MM.1S (cell line): ENCODE measurements around the gene RAI1.

Experiments used
- DNase-seq: peaks from one replicate; pipeline ENCODE4 v3.0.0-alpha.2; 2015
- H2AFZ ChIP-seq: fragments of 300-600 bp; sonication (generic); 2 replicates; pipeline ENCODE4 v1.6.0; 2016; ENCODE audit warnings: antibody characterized with exemption, low read length
- H3F3A ChIP-seq: fragments of 300-600 bp; sonication (generic); 2 replicates; pipeline ENCODE4 v1.6.1; 2016; ENCODE audit warnings: mild to moderate bottlenecking, antibody characterized with exemption, low read length, moderate library complexity, mixed read lengths; ENCODE audit not compliant: insufficient read depth
- H3K27ac ChIP-seq: fragments of 300-600 bp; sonication (generic); 2 replicates; pipeline ENCODE4 v1.5.1; 2016; ENCODE audit warnings: mild to moderate bottlenecking, low read length
- H3K27me3 ChIP-seq: fragments of 300-600 bp; sonication (generic); replicated peaks from 2 replicates; pipeline ENCODE4 v1.6.0; 2016; ENCODE audit warnings: low read length; ENCODE audit not compliant: insufficient read depth
- H3K36me3 ChIP-seq: fragments of 300-600 bp; sonication (generic); replicated peaks from 2 replicates; pipeline ENCODE4 v1.6.1; 2016; ENCODE audit warnings: mild to moderate bottlenecking, low read length, mixed read lengths; ENCODE audit not compliant: insufficient read depth
- H3K4me1 ChIP-seq: fragments of 300-600 bp; sonication (generic); 2 replicates; pipeline ENCODE4 v1.6.1; 2016; ENCODE audit warnings: low read length, mixed read lengths
- H3K4me2 ChIP-seq: fragments of 300-600 bp; sonication (generic); 2 replicates; pipeline ENCODE4 v1.6.0; 2016; ENCODE audit warnings: low read depth, low read length
- H3K4me3 ChIP-seq: fragments of 300-600 bp; sonication (generic); 2 replicates; pipeline ENCODE4 v1.5.1; 2016; ENCODE audit warnings: low read length, mixed read lengths
- H3K79me2 ChIP-seq: fragments of 300-600 bp; sonication (generic); 2 replicates; pipeline ENCODE4 v1.6.1; 2016; ENCODE audit warnings: mixed run types, low read length, mixed read lengths
- H3K9ac ChIP-seq: fragments of 300-600 bp; sonication (generic); 2 replicates; pipeline ENCODE4 v1.6.1; 2016; ENCODE audit warnings: low read length, mixed read lengths
- H3K9me2 ChIP-seq: fragments of 300-600 bp; sonication (generic); replicated peaks from 2 replicates; pipeline ENCODE4 v1.6.1; 2016; ENCODE audit warnings: mild to moderate bottlenecking, low read length, mixed read lengths; ENCODE audit not compliant: insufficient read depth
- H3K9me3 ChIP-seq: fragments of 300-600 bp; sonication (generic); replicated peaks from 2 replicates; pipeline ENCODE4 v1.6.1; 2016; ENCODE audit warnings: mild to moderate bottlenecking, low read length, mixed read lengths; ENCODE audit not compliant: insufficient read depth
- H4K20me1 ChIP-seq: fragments of 300-600 bp; sonication (generic); 2 replicates; pipeline ENCODE4 v1.6.1; 2016; ENCODE audit warnings: mild to moderate bottlenecking, low read length, moderate library complexity, mixed read lengths; ENCODE audit not compliant: insufficient read depth
- CTCF ChIP-seq: fragments of 300-600 bp; sonication (generic); IDR thresholded peaks from 2 replicates; pipeline ENCODE4 v1.5.1; 2016; ENCODE audit warnings: antibody characterized with exemption, low read length, mixed read lengths
- EZH2 ChIP-seq: fragments of 300-600 bp; sonication (generic); optimal IDR thresholded peaks from 2 replicates; pipeline ENCODE3; 2017; ENCODE audit warnings: low read depth, mild to moderate bottlenecking, antibody characterized with exemption, low read length, mixed read lengths
- EZH2phosphoT487 ChIP-seq: fragments of 300-600 bp; sonication (generic); IDR thresholded peaks from 2 replicates; pipeline ENCODE4 v1.6.1; 2018; ENCODE audit warnings: antibody characterized with exemption, low read length

RAI1 gene

GRCh38 chr17:17696085-17696484, 14.8 kb downstream of the RAI1 start:
- no peaks in the 10 kb centered on the region for H3K27me3 ChIP-seq
- no peak for DNase-seq
- no peak overlapping the region for H3K4me3 ChIP-seq
- H3K4me2 ChIP-seq, result no peak overlapping the region
- no peaks in the 10 kb centered on the region for H4K20me1 ChIP-seq
- no peaks in the 10 kb centered on the region for H3K9me2 ChIP-seq
- peaks cover 9% of the 10 kb centered on the region; the same call in 1 of the 2 replicates for H3F3A ChIP-seq
- H3K27ac ChIP-seq, result no peak overlapping the region
- H3K36me3 ChIP-seq, result no peaks in the 10 kb centered on the region
- no peak overlapping the region for H3K9ac ChIP-seq
- H3K9me3 ChIP-seq, result no peaks in the 10 kb centered on the region
- peaks cover 95% of the 10 kb centered on the region for H3K79me2 ChIP-seq
- H2AFZ ChIP-seq, result no peak overlapping the region
- H3K4me1 ChIP-seq, result peaks cover 23% of the 10 kb centered on the region
- TF ChIP-seq CTCF (no peak), EZH2phosphoT487 (no peak), EZH2 (no peak)

GRCh38 chr17:17696882-17697633, 15.8 kb downstream of the RAI1 start:
- Histone ChIP-seq H3K4me1 (peaks cover 13% of the 10 kb centered on the region), H3K36me3 (no peaks in the 10 kb centered on the region), H3K27me3 (no peaks in the 10 kb centered on the region), H3K4me2 (no peak overlapping the region), H3K27ac (no peak overlapping the region), H3K4me3 (no peak overlapping the region), H4K20me1 (no peaks in the 10 kb centered on the region; the same call in 1 of the 2 replicates), H3F3A (0 out of 2 replicates have a peak, but pooled peaks cover 4% of the 10 kb centered on the region), H3K9ac (no peak overlapping the region), H3K9me2 (no peaks in the 10 kb centered on the region), H2AFZ (no peak overlapping the region), H3K79me2 (peaks cover 95% of the 10 kb centered on the region), H3K9me3 (no peaks in the 10 kb centered on the region)
- no peak for DNase-seq
- TF ChIP-seq CTCF, result no peak
- TF ChIP-seq EZH2, result no peak
- no peak for TF ChIP-seq EZH2phosphoT487

- no peaks in the 10 kb centered on the region; the same call in 1 of the 2 replicates for H4K20me1 ChIP-seq
- no peaks in the 10 kb centered on the region for H3K9me2 ChIP-seq
- H3K27ac ChIP-seq, result no peak overlapping the region
- no peak overlapping the region for H3K4me2 ChIP-seq
- H3F3A ChIP-seq, result 0 out of 2 replicates have a peak, but pooled peaks cover 2% of the 10 kb centered on the region
- H3K27me3 ChIP-seq, result no peaks in the 10 kb centered on the region
- no peak overlapping the region for H2AFZ ChIP-seq
- H3K4me3 ChIP-seq, result no peak overlapping the region
- H3K36me3 ChIP-seq, result no peaks in the 10 kb centered on the region
- TF ChIP-seq CTCF (no peak), EZH2phosphoT487 (no peak), EZH2 (no peak)
- no peak for DNase-seq
- no peak overlapping the region for H3K9ac ChIP-seq
- H3K9me3 ChIP-seq, result no peaks in the 10 kb centered on the region
- peaks cover 7% of the 10 kb centered on the region for H3K4me1 ChIP-seq
- H3K79me2 ChIP-seq, result peaks cover 93% of the 10 kb centered on the region
These were observed 17.1 kb downstream of the RAI1 start for GRCh38 chr17:17698371-17698770.
